Upper lobe of left lung (tissue), 4 donors: Measurements from ENCODE around the gene EFNA2.
A peak's percentile ranks its signal among the peaks of the same experiment; 100 is the strongest.

Experiments
- EP300 ChIP-seq, 4 donors: sonication (generic); formaldehyde crosslinking; IDR thresholded peaks; one replicate each; pipeline ENCODE4 v1.5.1; 2017; ENCODE audit warnings: antibody characterized with exemption in 4 of 4, control low read depth in 2 of 4
- POLR2A ChIP-seq, 4 donors: fragments of 450-650 bp; IDR thresholded peaks; one replicate each; pipeline ENCODE4 v1.5.1; 2016 to 2017; ENCODE audit warnings: antibody characterized with exemption in 4 of 4, mild to moderate bottlenecking in 2 of 4
- POLR2AphosphoS5 ChIP-seq, 2 donors: sonication (generic); formaldehyde crosslinking; IDR thresholded peaks; one replicate each; pipeline ENCODE4 v1.5.1; 2017; ENCODE audit warnings: antibody characterized with exemption in 2 of 2
- TF ChIP-seq, protein P1 (sequence below), 6 experiments: fragments of 450-650 bp in 4 of 6; fragments of 200-600 bp in 2 of 6; sonication (generic) in 2 of 6; IDR thresholded peaks; one replicate each; pipeline ENCODE4 v1.5.1; 2016 to 2019; ENCODE audit warnings: antibody characterized with exemption in 6 of 6

DNA sequence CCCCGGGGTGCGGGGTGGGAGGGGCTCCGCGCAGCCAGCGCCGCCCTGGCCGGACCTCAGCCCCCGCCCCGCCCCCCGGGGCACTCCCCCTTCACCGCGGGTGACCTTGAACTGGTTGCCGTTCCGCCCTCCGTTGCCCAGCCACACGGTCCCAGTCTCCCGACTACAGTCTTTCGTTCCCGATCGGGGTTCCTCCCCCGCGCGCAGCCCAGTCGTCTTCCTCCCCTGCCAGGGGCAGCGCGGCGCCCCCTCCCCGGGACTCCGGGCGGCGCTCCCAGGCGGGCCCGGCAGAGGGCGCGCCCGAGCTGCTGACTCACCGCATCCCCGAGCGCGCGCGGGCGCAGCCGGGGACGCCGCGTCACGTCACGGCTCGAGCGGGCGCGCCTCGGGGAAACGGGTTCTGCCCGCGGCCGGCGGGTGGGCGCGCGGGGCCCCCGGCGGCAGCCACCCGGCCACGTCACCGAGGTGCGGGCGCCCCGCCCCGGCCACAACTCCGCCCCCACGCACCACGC lies 36.8 kb upstream of the EFNA2 start:
- TF ChIP-seq POLR2A (IDR thresholded peaks at IDR 0.05) (no peak), POLR2AphosphoS5 (IDR thresholded peaks at IDR 0.05) (no peak), EP300 (IDR thresholded peaks at IDR 0.05) (no peak)
- TF ChIP-seq, protein P1, sequence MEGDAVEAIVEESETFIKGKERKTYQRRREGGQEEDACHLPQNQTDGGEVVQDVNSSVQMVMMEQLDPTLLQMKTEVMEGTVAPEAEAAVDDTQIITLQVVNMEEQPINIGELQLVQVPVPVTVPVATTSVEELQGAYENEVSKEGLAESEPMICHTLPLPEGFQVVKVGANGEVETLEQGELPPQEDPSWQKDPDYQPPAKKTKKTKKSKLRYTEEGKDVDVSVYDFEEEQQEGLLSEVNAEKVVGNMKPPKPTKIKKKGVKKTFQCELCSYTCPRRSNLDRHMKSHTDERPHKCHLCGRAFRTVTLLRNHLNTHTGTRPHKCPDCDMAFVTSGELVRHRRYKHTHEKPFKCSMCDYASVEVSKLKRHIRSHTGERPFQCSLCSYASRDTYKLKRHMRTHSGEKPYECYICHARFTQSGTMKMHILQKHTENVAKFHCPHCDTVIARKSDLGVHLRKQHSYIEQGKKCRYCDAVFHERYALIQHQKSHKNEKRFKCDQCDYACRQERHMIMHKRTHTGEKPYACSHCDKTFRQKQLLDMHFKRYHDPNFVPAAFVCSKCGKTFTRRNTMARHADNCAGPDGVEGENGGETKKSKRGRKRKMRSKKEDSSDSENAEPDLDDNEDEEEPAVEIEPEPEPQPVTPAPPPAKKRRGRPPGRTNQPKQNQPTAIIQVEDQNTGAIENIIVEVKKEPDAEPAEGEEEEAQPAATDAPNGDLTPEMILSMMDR (IDR thresholded peaks at IDR 0.05), result peak; percentile 97 to 99 (median 99)
